ENCODE data around the gene OR6S1.
"Not testable (repeated sequence)": the region's sequence is repeated elsewhere in the genome, so short reads cannot be mapped to it uniquely, and the experiment has no call there.

Gene OR6S1

DNA sequence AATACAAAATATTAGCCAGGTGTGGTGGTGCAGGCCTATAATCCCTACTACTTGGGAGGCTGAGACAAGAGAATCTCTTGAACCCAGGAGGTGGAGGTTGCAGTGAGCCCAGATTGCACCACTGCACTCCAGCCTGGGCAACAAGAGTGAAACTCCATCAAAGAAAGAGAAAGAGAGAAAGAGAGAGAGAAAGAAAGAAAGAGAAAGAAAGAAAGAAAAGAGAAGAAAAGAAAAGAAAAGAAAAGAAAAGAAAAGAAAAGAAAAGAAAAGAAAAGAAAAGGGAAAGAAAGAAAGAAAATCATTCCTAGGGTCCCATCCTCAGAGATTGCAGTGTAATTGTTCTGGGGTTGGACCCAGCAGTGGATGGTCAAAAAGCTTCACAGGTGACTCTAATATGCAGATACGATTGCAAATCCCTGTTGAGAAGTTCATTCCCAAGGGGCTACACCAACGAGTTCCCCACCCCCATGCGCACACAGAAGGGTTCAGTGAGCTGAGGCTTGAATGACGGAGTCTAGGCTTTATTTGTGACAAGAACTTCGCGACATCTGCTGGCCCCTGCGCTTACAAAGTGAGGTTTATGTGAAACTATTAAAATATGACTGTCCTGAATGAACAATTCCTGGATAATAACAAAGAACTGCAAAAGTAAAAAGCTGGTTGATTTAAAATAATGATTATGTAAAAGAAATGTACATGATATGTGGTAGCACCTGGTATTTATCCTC is 32.9 kb downstream of the OR6S1 start:
- DNase-seq: no peak

DNA sequence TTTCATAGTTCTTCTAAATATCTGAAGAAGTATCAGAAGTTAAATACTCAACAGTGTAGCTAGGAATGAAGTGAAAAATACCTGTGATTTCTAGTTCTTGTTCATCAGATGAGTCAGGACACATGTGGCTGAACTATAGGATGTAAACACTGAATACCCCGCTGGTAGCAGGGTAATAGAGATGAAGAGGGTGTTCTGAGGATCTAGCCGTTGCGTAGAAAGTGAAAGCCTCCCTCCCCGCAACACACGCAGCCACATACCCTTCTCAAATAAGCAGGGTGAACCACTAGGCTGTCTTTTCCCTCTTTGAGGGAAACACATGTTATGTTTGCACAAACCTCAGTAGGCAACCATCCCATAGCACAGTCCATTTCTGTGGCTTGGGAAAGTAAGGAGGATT is 33.9 kb downstream of the OR6S1 start:
- DNase-seq: no peak

DNA sequence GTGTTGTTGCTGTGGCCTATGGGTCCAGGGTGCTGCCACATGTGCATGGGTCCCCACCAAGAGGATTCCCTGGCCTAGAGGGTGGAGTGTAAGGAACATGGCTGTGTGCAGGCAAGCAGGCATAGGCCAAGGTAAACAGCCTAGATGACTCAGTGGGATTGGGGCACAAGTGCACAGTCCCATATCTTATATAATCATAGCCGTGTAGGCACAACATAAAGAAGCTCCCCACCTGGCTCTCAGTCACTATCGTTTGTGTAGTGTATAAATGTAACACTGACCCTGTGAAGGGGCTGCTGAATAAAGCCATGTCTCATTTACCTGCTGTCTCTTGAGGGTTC is 34.6 kb downstream of the OR6S1 start:
- DNase-seq: no peak

DNA sequence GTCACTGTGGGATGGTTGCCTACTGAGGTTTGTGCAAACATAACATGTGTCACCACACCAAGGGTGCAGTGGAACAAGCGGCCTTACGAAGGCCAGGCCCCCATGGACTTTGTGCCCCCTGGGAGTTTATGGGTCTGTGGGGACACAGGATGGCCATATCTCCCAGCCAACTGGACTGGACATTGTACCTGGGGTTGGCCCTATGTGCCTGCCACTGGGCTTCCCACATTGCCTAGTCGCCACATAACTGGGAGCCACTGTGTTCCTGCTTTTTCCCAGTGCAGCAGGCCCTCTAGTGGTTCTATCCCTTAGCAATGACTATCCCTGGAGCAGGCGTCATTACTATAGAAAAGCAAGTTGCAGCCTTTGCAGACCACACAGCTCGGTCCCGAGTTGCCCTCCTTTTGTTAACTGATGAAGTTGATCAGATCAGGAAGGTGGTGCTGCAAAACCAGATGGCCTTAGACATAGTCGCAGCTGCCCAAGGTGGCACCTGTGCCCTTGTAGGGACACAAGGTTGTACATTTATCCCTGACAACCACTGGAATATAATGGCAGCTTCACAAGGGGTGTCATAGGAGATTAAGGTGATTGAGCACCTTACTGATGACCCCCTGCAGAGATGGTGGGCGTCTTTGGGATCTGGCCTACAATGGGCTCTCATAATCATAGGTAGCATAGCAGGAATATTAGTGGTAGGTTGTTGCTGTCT is 35.1 kb downstream of the OR6S1 start:
- no peak for DNase-seq

DNA sequence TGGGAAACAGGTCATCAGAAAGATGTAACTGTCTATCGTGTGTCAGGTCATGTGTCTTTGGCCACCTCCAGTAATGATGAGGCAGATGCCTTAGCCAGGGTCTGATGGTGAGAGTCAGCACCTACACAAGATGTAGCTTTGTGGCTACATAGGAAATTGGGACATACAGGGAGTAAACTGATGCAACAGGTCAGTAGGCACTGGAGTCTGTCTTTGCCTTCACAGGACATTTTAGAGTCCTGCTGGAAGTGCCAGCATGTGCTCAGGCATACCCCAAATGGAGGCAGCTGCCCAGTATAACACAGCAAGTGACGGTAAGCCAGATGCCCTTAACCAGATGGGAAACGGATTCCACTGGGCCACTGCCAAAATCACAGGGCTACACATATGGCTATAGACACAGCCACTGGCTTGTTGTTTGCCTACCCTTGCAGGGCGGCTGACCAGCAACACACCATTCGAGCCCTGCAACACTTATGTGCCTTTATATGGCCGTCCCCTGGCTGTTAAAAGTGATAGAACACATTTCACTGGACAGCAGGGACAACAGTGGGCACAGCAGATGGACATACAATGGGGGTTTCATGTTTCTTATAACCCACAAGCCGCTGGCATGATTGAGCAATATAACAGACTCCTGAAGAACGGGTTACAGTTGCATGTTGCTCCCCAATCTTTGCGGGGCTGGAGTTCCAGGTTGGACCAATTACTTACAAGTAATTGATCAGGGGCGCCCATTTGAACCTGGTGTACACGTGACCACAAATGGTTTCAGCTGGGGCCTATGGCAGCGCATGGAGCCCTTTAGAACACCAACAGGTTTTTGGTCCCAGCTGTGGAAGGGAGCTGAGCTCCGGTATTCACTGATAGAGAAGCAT is 37.4 kb downstream of the OR6S1 start:
- DNase-seq: no peak

DNA sequence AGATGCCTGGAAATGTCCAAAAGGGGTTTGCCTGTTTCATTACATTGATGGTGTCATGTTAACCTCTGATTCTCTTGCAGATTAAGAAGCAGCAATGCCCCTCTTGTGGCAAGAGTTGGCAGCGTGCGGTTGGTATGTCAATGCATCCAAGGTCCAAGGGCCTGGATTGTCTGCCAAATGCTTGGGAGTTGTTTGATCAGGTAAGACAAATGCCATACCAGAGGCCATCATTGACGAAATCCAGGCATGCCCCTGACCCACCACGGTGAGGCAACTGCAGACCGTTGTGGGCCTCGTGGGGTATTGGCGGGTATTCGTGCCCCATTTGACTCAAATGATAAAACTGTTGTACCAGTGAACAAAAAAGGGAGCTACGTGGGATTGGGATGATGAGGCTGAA is 38.9 kb downstream of the OR6S1 start:
- DNase-seq: no peak

DNA sequence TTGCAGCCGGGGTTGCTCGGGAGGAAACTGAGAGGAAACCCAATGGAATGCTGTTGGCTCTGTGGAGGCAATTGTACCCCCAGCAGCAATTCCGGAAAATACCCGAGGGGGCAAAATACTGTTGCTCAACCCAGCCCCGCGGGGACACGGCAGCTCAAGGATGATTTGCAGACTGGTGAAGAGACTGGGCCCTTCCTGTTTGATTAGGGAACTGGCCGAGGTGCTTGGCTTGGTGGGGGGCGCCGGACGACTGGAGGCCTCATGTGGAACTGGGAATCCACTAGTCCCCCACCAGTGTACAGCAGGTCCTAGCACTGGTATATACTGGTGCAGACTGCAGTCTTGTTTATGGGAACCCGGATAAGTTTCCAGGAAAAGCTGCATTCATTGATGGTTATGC is 40.0 kb downstream of the OR6S1 start:
- DNase-seq: no peak

DNA sequence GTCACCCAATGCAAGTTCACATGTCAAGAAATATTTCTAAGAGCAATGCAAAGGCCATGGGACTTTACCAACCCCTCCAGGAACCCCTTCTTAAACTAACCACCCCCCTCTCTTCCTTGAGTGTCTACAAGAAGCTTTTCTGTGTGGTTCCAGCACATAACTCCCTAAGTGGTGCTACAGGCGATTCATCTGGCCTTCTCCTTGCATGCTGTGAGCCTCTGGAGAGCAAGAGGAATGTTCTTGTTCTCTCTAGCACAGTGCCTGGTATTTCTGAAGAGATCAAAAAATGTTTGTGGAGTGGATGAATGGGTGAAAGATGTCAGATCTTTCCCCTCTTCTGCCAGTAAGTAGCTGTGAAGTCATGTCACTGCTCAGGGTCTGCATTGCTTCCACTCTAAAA is 44.4 kb downstream of the OR6S1 start:
- DNase-seq: no peak

DNA sequence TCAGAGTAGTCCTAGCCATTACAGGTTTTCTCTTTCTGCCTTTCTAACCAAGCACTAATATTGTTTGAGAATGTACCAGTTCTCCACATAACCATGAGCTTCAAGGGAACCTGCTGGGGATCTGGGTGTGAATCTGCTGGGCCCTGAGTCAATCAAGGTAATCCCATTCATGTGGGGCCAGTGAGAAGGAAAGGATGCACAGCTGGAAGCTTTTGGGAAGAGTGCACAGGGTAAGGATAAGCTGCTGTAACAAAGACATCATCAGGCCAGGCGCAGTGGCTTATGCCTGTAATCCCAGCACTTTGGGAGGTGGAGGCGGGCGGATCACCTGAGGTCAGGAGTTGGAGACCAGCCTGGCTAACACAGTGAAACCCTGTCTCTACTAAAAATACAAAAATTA is 45.8 kb downstream of the OR6S1 start:
- DNase-seq: not testable (repeated sequence)

DNA sequence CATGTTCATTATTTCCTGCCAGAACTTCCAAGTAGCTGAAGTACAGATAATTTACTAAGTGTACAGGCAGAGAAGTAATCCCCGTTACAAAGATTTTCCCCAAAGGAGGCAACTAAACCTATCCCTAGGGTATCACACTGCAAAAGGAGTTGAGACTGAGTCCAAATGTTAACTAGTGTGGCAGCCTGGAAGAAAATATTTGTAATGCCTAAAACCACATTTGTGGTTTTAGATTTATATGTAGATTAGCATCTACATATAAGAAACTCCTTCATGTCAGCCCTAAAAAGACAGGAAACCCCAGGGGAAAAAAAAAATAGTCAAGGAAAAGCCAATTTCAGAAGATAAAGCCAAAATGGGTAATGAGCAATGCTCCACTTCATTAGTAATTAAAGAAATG is 48.9 kb downstream of the OR6S1 start:
- no peak for DNase-seq

DNA sequence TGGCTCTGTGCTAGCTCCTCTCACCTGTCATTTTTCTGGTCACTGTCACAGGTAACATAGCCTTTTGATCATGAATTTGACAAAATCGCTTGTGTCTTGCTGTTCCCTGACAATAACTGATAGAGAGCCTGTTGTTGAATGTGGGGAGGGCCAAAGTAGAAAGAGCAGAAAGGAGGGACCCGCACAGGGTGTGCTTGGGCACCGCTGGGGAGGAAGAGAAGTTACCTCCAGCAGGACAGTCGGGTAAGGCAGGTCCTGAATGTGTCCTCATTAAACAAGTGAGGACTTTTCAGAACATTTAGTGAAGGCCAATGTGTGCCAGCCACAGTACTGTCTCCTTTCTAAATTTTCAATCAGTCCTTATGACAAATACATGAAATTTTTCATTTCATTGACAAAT is 50.3 kb downstream of the OR6S1 start, which contains the start of gene RNASE12:
TSS of gene RNASE12 (minus strand) at position 142 of the 400 bp plus-strand sequence. CDS start 653 bp downstream, outside the sequence.
- DNase-seq: no peak
